IMR-90 (cell line): ENCODE results near the gene OR8J1. TPM values are rescaled to one million over a fixed set of nuclear protein-coding genes. Genes with fewer than 3 reads are reported as not detected.

Experiments
- ATAC-seq: fragments of 200-7000 bp; cut with Tn5 transposase; 2 replicates; pipeline ENCODE4 v1.9.1; 2020; ENCODE audit warnings: low read depth, mild to moderate bottlenecking, moderate library complexity
- BruUV-seq: library from RNA; stranded (reverse); fragments of 400-500 nt; replicated peaks from 2 replicates; lab custom pipeline; 2021; lab: Mats Ljungman, UMichigan
- CTCF ChIA-PET: fragments of 300-600 bp; formaldehyde crosslinking; extraction: SDS; loops from one replicate; lab custom pipeline; 2021; ENCODE audit warnings: antibody characterized with exemption; lab: Yijun Ruan, JAX
- POLR2A ChIA-PET: fragments of 300-600 bp; sonication (Branson Sonifier 250); formaldehyde crosslinking; loops from one replicate; lab custom pipeline; 2022; ENCODE audit warnings: antibody characterized with exemption; ENCODE audit not compliant: unreplicated experiment; lab: Charles Lee
- DNase-seq: peaks from one replicate; pipeline ENCODE4 v3.0.0; 2013
- H2AFZ ChIP-seq: replicated peaks from 2 replicates; pipeline ENCODE3; 2013; ENCODE audit warnings: low read length, mild to moderate bottlenecking; ENCODE audit not compliant: poor library complexity
- H2AK5ac ChIP-seq: 2 replicates; pipeline ENCODE4 v1.6.1; 2013; ENCODE audit warnings: low read depth, low read length, inconsistent platforms
- H2AK9ac ChIP-seq: replicated peaks from 2 replicates; pipeline ENCODE3; 2013; ENCODE audit warnings: mild to moderate bottlenecking, low read depth, low read length, moderate library complexity; ENCODE audit not compliant: poor library complexity
- H2BK120ac ChIP-seq: 2 replicates; pipeline ENCODE4 v1.6.1; 2013; ENCODE audit warnings: low read depth, low read length, inconsistent platforms
- H2BK15ac ChIP-seq: 3 replicates; pipeline ENCODE4 v1.6.1; 2013; ENCODE audit warnings: low read depth, low read length, inconsistent platforms
- H2BK20ac ChIP-seq: 2 replicates; pipeline ENCODE4 v1.6.1; 2013; ENCODE audit warnings: low read depth, mild to moderate bottlenecking, inconsistent platforms, low read length, moderate library complexity
- H2BK5ac ChIP-seq: 2 replicates; pipeline ENCODE4 v1.6.1; 2013; ENCODE audit warnings: mild to moderate bottlenecking, low read depth, low read length, inconsistent platforms; ENCODE audit not compliant: poor library complexity, severe bottlenecking
- H3K14ac ChIP-seq: replicated peaks from 2 replicates; pipeline ENCODE4 v1.6.1; 2013; ENCODE audit warnings: low read depth, low read length, inconsistent platforms
- H3K18ac ChIP-seq: 2 replicates; pipeline ENCODE4 v1.6.1; 2013; ENCODE audit warnings: low read depth, low read length, control low read depth
- H3K23ac ChIP-seq: 2 replicates; pipeline ENCODE4 v1.6.1; 2013; ENCODE audit warnings: low read depth, low read length, inconsistent platforms
- H3K27ac ChIP-seq: 2 replicates; pipeline ENCODE4 v1.5.1; 2013; ENCODE audit warnings: mild to moderate bottlenecking, control low read depth, low read length; ENCODE audit not compliant: insufficient read depth
- H3K27me3 ChIP-seq: 2 replicates; pipeline ENCODE4 v1.6.1; 2013; ENCODE audit warnings: low read length; ENCODE audit not compliant: control insufficient read depth, insufficient read depth
- H3K36me3 ChIP-seq: 2 replicates; pipeline ENCODE4 v1.6.1; 2013; ENCODE audit warnings: low read length, mixed read lengths; ENCODE audit not compliant: control insufficient read depth, insufficient read depth
- H3K4ac ChIP-seq: 2 replicates; pipeline ENCODE4 v1.6.1; 2013; ENCODE audit warnings: low read depth, low read length, inconsistent platforms
- H3K4me1 ChIP-seq: 2 replicates; pipeline ENCODE4 v1.6.1; 2013; ENCODE audit warnings: low read length, mixed read lengths; ENCODE audit not compliant: control insufficient read depth, insufficient read depth
- H3K4me2 ChIP-seq: 2 replicates; pipeline ENCODE4 v1.6.1; 2013; ENCODE audit warnings: low read depth, mild to moderate bottlenecking, control low read depth, low read length, moderate library complexity
- H3K4me3 ChIP-seq: 2 replicates; pipeline ENCODE4 v1.5.1; 2013; ENCODE audit warnings: low read depth, mild to moderate bottlenecking, control low read depth, low read length, moderate library complexity; ENCODE audit not compliant: insufficient read depth
- H3K56ac ChIP-seq: 2 replicates; pipeline ENCODE4 v1.6.1; 2013; ENCODE audit warnings: low read length, inconsistent platforms; ENCODE audit not compliant: insufficient read depth; ENCODE audit errors: extremely low read depth
- H3K79me1 ChIP-seq, 2 experiments: 2 replicates each; pipeline ENCODE4 v1.6.1; 2013; ENCODE audit warnings: low read length in 2 of 2, inconsistent platforms in 1 of 2, low read depth in 1 of 2
- H3K9ac ChIP-seq: 2 replicates; pipeline ENCODE4 v1.6.1; 2013; ENCODE audit warnings: low read depth, low read length, control low read depth
- H3K9me1 ChIP-seq: 2 replicates; pipeline ENCODE4 v1.6.1; 2013; ENCODE audit warnings: low read length, inconsistent platforms; ENCODE audit not compliant: insufficient read depth
- H3K9me3 ChIP-seq: 2 replicates; pipeline ENCODE4 v1.6.1; 2013; ENCODE audit warnings: low read length; ENCODE audit not compliant: control insufficient read depth, insufficient read depth
- H4K20me1 ChIP-seq: 2 replicates; pipeline ENCODE4 v1.6.1; 2013; ENCODE audit warnings: low read length, inconsistent platforms; ENCODE audit not compliant: insufficient read depth
- H4K5ac ChIP-seq: 2 replicates; pipeline ENCODE4 v1.6.1; 2013; ENCODE audit warnings: mild to moderate bottlenecking, low read depth, low read length, control low read depth
- H4K8ac ChIP-seq, 2 experiments: 2 replicates each; pipeline ENCODE4 v1.6.1; 2013; ENCODE audit warnings: low read depth in 2 of 2, low read length in 2 of 2, control low read depth in 1 of 2, inconsistent platforms in 1 of 2
- H4K91ac ChIP-seq: 2 replicates; pipeline ENCODE4 v1.6.1; 2013; ENCODE audit warnings: low read depth, low read length, inconsistent platforms; ENCODE audit not compliant: insufficient read depth
- BHLHE40 ChIP-seq: fragments of 150-350 bp; IDR thresholded peaks from 2 replicates; pipeline ENCODE4 v1.6.1; 2016; ENCODE audit warnings: mild to moderate bottlenecking, low read depth, low read length
- CEBPB ChIP-seq: IDR thresholded peaks from 2 replicates; pipeline ENCODE4 v1.6.1; 2012; ENCODE audit warnings: low read depth, low read length, improper control_type of control experiment
- CHD1 ChIP-seq: IDR thresholded peaks from 2 replicates; pipeline ENCODE4 v1.6.1; 2012; ENCODE audit warnings: low read depth, low read length, improper control_type of control experiment
- CTCF ChIP-seq: conservative IDR thresholded peaks from 2 replicates; pipeline ENCODE4 v1.5.1; 2012; ENCODE audit warnings: mild to moderate bottlenecking, low read depth, low read length, improper control_type of control experiment
- FOS ChIP-seq: fragments of 150-350 bp; IDR thresholded peaks from 2 replicates; pipeline ENCODE4 v1.6.1; 2016; ENCODE audit warnings: low read depth, low read length
- MAFK ChIP-seq: IDR thresholded peaks from 2 replicates; pipeline ENCODE4 v1.6.1; 2012; ENCODE audit warnings: low read depth, low read length, improper control_type of control experiment
- MAZ ChIP-seq: IDR thresholded peaks from 2 replicates; pipeline ENCODE4 v1.6.1; 2012; ENCODE audit warnings: low read depth, mild to moderate bottlenecking, low read length, improper control_type of control experiment, moderate library complexity, borderline replicate concordance
- MXI1 ChIP-seq: IDR thresholded peaks from 2 replicates; pipeline ENCODE4 v1.6.1; 2012; ENCODE audit warnings: low read depth, mild to moderate bottlenecking, low read length, moderate library complexity, borderline replicate concordance
- NFE2L2 ChIP-seq: fragments of 150-350 bp; IDR thresholded peaks from 2 replicates; pipeline ENCODE4 v1.6.1; 2016; ENCODE audit warnings: low read depth, mild to moderate bottlenecking, low read length
- POLR2A ChIP-seq: IDR thresholded peaks from 2 replicates; pipeline ENCODE4 v1.6.1; 2012; ENCODE audit warnings: mild to moderate bottlenecking, low read depth, low read length
- RAD21 ChIP-seq: IDR thresholded peaks from 2 replicates; pipeline ENCODE4 v1.6.1; 2012; ENCODE audit warnings: low read length, improper control_type of control experiment
- RFX5 ChIP-seq: IDR thresholded peaks from 2 replicates; pipeline ENCODE4 v1.8.0; 2012; ENCODE audit warnings: low read depth, mild to moderate bottlenecking, low read length, moderate library complexity
- SMC3 ChIP-seq: fragments of 150-350 bp; IDR thresholded peaks from 2 replicates; pipeline ENCODE4 v1.6.1; 2016; ENCODE audit warnings: low read depth, mild to moderate bottlenecking, antibody characterized with exemption, low read length, moderate library complexity
- USF2 ChIP-seq: fragments of 150-350 bp; IDR thresholded peaks from 2 replicates; pipeline ENCODE4 v1.6.1; 2017; ENCODE audit warnings: mild to moderate bottlenecking, antibody characterized with exemption, low read length, low read depth
- WGBS, 2 experiments: methylation state at CpG; one replicate each; pipeline versions ENCODE4 v1.1.5 to v1.1.7; 2013; ENCODE audit warnings: missing lambda C conversion rate in 2 of 2; ENCODE audit not compliant: insufficient read length in 1 of 2; ENCODE audit errors: extremely low coverage in 2 of 2; 5-methylcytosine and 5-hydroxymethylcytosine counted together
- dilution Hi-C: fragments of 300-500 bp; cut with HindIII; formaldehyde crosslinking; loops from one replicate; pipeline ENCODE4 v1.14.3; 2018; ENCODE audit warnings: low sequenced_read_pairs; ENCODE audit not compliant: unreplicated experiment
- in situ Hi-C: fragments of 300-500 bp; cut with MboI; formaldehyde crosslinking; loops from 3 replicates; pipeline ENCODE4 v1.14.3; 2019; ENCODE audit warnings: low sequenced_read_pairs, inconsistent platforms, mixed read lengths
- intact Hi-C: fragments of 100-400 bp; cut with micrococcal nuclease; formaldehyde crosslinking; loops from 2 replicates; pipeline ENCODE4 v1.10.0; 2022
- polyA plus RNA-seq, 3 experiments: library from polyadenylated mRNA; depleted of rRNA; stranded (reverse); fragments of >200 nt; gene quantifications; 2 replicates each; pipeline ENCODE4 v1.2.3, GENCODE V29; 2012; ENCODE audit warnings: low replicate concordance in 1 of 3
- total RNA-seq: library from RNA; depleted of rRNA; stranded (reverse); fragments of >200 nt; gene quantifications from 2 replicates; pipeline ENCODE4 v1.2.3, GENCODE V29; 2012
- TF ChIP-seq, protein P1 (sequence below): fragments of 150-350 bp; IDR thresholded peaks from 2 replicates; pipeline ENCODE4 v1.6.1; 2016; ENCODE audit warnings: low read depth, mild to moderate bottlenecking, low read length, moderate library complexity, borderline replicate concordance

OR8J1 gene
- total and polyA plus RNA-seq, 2 of the 4 experiments (the other 2 are of a cell fraction): not detected

DNA sequence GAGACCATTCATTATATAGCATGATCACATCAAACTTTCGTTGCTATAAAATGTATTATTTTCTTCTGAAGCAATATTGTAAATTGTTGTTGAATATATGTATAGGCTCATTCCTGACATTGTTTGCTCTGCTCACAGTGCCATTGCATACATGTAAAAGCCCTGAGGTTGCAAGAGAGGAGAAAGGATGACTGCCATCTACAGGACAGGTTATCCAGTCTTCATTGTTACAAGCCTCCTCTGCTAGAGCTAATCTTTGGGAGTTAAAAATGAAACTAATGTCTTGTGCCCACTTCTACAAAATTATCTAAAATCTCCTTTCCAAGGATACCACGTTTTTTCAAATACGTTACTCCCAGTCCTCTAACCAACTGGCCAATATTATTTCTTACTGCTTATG is 42.0 kb downstream of the OR8J1 start:
- H3K56ac ChIP-seq: no peak overlapping the region
- in situ Hi-C loops: no loop called here
- H3K27ac ChIP-seq: no peak overlapping the region
- no peak overlapping the region for H4K5ac ChIP-seq
- DNase-seq (no peak), ATAC-seq (no peak)
- intact Hi-C loops: no loop called here
- H3K27me3 ChIP-seq: no peaks in the 10 kb centered on the region
- H4K8ac ChIP-seq: no peak overlapping the region
- no peaks in the 10 kb centered on the region for H4K20me1 ChIP-seq
- dilution Hi-C loops: no loop called here
- H2AFZ ChIP-seq: no peak overlapping the region
- WGBS, 2 experiments: no CpG with 5 or more reads among the region's 3 CpGs
- no peak overlapping the region for H3K4me3 ChIP-seq
- no peaks in the 10 kb centered on the region; the same call in 1 of the 2 replicates for H3K9me3 ChIP-seq
- no peak overlapping the region for H2AK5ac ChIP-seq
- H3K4me2 ChIP-seq: no peak overlapping the region
- no peak overlapping the region for H2BK120ac ChIP-seq
- H3K4ac ChIP-seq: no peak overlapping the region
- no peak overlapping the region for H2BK20ac ChIP-seq
- H3K79me1 ChIP-seq: no peaks in the 10 kb centered on the region
- BruUV-seq: no TSS peak
- H3K23ac ChIP-seq: no peak overlapping the region
- H3K9me1 ChIP-seq: no peaks in the 10 kb centered on the region
- H3K9ac ChIP-seq: no peak overlapping the region
- ChIA-PET CTCF (no interaction called here), POLR2A (no interaction called here)
- no peaks in the 10 kb centered on the region for H3K36me3 ChIP-seq
- no peaks in the 10 kb centered on the region for H3K4me1 ChIP-seq
- H3K14ac ChIP-seq: no peak overlapping the region
- no peak overlapping the region for H2BK5ac ChIP-seq
- H4K91ac ChIP-seq: no peak overlapping the region
- no peak overlapping the region for H2AK9ac ChIP-seq
- no peak overlapping the region for H2BK15ac ChIP-seq
- TF ChIP-seq MAZ (no peak), FOS (no peak), USF2 (no peak), CHD1 (no peak), POLR2A (no peak), CEBPB (no peak), NFE2L2 (no peak), BHLHE40 (no peak), CTCF (no peak), RFX5 (no peak), MAFK (no peak), RAD21 (no peak), MXI1 (no peak), SMC3 (no peak)
- TF ChIP-seq, protein P1, sequence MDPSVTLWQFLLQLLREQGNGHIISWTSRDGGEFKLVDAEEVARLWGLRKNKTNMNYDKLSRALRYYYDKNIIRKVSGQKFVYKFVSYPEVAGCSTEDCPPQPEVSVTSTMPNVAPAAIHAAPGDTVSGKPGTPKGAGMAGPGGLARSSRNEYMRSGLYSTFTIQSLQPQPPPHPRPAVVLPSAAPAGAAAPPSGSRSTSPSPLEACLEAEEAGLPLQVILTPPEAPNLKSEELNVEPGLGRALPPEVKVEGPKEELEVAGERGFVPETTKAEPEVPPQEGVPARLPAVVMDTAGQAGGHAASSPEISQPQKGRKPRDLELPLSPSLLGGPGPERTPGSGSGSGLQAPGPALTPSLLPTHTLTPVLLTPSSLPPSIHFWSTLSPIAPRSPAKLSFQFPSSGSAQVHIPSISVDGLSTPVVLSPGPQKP: no peak
- no peak overlapping the region for H3K18ac ChIP-seq
